GM04503 (cell line): ENCODE data around the gene ZNF439.
A peak's percentile ranks its signal among the peaks of the same experiment; 100 is the strongest.
"Not testable (repeated sequence)": the region's sequence is repeated elsewhere in the genome, so short reads cannot be mapped to it uniquely, and the experiment has no call there.

Experiments used
- DNase-seq: peaks from one replicate; pipeline ENCODE4 v3.0.0-alpha.2; 2012; ENCODE audit warnings: low read depth

ZNF439 gene

GRCh38 chr19:11848594-11849469, at the start of gene ZNF439:
TSS of gene ZNF439 (plus strand) at chr19:11848726. CDS start at chr19:11848868, 142 bp downstream.
- DNase-seq: peak; percentile 37

- no peak for DNase-seq
Observed at GRCh38 chr19:11806354-11807098, 42.0 kb upstream of the ZNF439 start.

- no peak for DNase-seq
Observed at GRCh38 chr19:11807099-11807380, 41.5 kb upstream of the ZNF439 start.

GRCh38 chr19:11813703-11814028, 34.9 kb upstream of the ZNF439 start:
- no peak for DNase-seq

GRCh38 chr19:11814029-11814699, 34.4 kb upstream of the ZNF439 start, which contains the start of gene ZNF440:
TSS of gene ZNF440 (plus strand) at chr19:11814273. CDS start at chr19:11814448, 175 bp downstream.
- peak; percentile 63 for DNase-seq

GRCh38 chr19:11814700-11815035, 33.9 kb upstream of the ZNF439 start:
- no peak for DNase-seq

GRCh38 chr19:11821474-11822109, 26.9 kb upstream of the ZNF439 start:
- DNase-seq: no peak

GRCh38 chr19:11828957-11829876, 19.3 kb upstream of the ZNF439 start:
- not testable (repeated sequence) for DNase-seq

- DNase-seq: no peak
Observed at GRCh38 chr19:11832253-11832912, 16.1 kb upstream of the ZNF439 start.

- DNase-seq: no peak
Observed at GRCh38 chr19:11833541-11833940, 15.0 kb upstream of the ZNF439 start.

- DNase-seq: not testable (repeated sequence)
Observed at GRCh38 chr19:11835626-11836066, 12.9 kb upstream of the ZNF439 start.

GRCh38 chr19:11843722-11844121, 4.8 kb upstream of the ZNF439 start:
- no peak for DNase-seq

- not testable (repeated sequence) for DNase-seq
Observed at GRCh38 chr19:11847615-11848014, 911 bp upstream of the ZNF439 start.

GRCh38 chr19:11848200-11848593, 329 bp upstream of the ZNF439 start:
- no peak for DNase-seq

GRCh38 chr19:11850289-11850688, 1.8 kb downstream of the ZNF439 start:
- not testable (repeated sequence) for DNase-seq

GRCh38 chr19:11853358-11853757, 4.8 kb downstream of the ZNF439 start:
- no peak for DNase-seq

GRCh38 chr19:11856596-11857250, 8.2 kb downstream of the ZNF439 start:
- no peak for DNase-seq

GRCh38 chr19:11860721-11861120, 12.2 kb downstream of the ZNF439 start:
- no peak for DNase-seq

- no peak for DNase-seq
Observed at GRCh38 chr19:11861301-11861700, 12.8 kb downstream of the ZNF439 start.

GRCh38 chr19:11867766-11868165, 19.2 kb downstream of the ZNF439 start:
- DNase-seq: not testable (repeated sequence)
